Heart left ventricle (tissue), 13 donors: ENCODE measurements around the gene SORL1.

Experiments
- CTCF ChIP-seq, 12 donors: fragments of 200-600 bp; sonication (generic) in 4 of 12; IDR thresholded peaks; one replicate each; pipeline versions ENCODE4 v1.5.0 to v1.8.0; 2018 to 2022; ENCODE audit warnings: antibody characterized with exemption in 12 of 12, mild to moderate bottlenecking in 5 of 12
- POLR2A ChIP-seq, 2 donors: fragments of 450-650 bp; IDR thresholded peaks; one replicate each; pipeline ENCODE4 v1.6.1; 2017; ENCODE audit warnings: antibody characterized with exemption in 2 of 2, mild to moderate bottlenecking in 2 of 2, moderate library complexity in 2 of 2
- donor health status: ischemic (EF 13 %, LVEDD 7.1; RV severe dilation, severe dysfunction).
- donor health status: DM: no; HTN: yes; CAD: no.
- donor health status: DM: no; HTN: no; CAD: no.
- donor health status: ischemic (EF 25% LVEDD 6.9; RV normal size, moderate dysfunction).
- donor health status: ischemic (EF 25% LVEDD 5.7; RV mildly dilated, moderate dysfunction).
- donor health status: ischemic (EF 35%, LVEDD 5.7; RV mildly dilated, moderate dysfunction).
- donor health status: nonischemic (EF 11% LVEDD 7.7; RV severe dilation, severe dysfunction).
- donor health status: DM: yes; HTN: yes; CAD: no.
- donor health status: PGD.
- donor health status: ischemic (EF 29% LVEDD 5.4; RV normal size, mild dysfunction).
- donor health status: nonischemic (EF 23%, LVEDD 6.1; RV moderate dilation, normal function).

- TF ChIP-seq CTCF (IDR thresholded peaks at IDR 0.05) (no peak), POLR2A (IDR thresholded peaks at IDR 0.05) (no peak)
Observed at GRCh38 chr11:121606354-121606753, 154.2 kb downstream of the SORL1 start.
